B cell (primary cell): ENCODE measurements around the gene MALRD1. TPM values are rescaled to one million over a fixed set of nuclear protein-coding genes. Genes with fewer than 3 reads are reported as not detected.

ENCODE experiments used
- ATAC-seq: fragments of 200-7000 bp; cut with Tn5 transposase; one replicate; pipeline ENCODE4 v1.10.0; 2021; ENCODE audit warnings: low read depth, mild to moderate bottlenecking, moderate number of reproducible peaks, moderate library complexity
- CTCF ChIA-PET: fragments of 350-600 bp; sonication (Branson Sonifier 250); formaldehyde crosslinking; loops from one replicate; lab custom pipeline; 2021; ENCODE audit warnings: antibody characterized with exemption, inconsistent platforms; lab: Charles Lee
- POLR2A ChIA-PET: fragments of 350-600 bp; sonication (Branson Sonifier 250); formaldehyde crosslinking; loops from one replicate; lab custom pipeline; 2021; ENCODE audit warnings: antibody characterized with exemption; lab: Charles Lee
- DNase-seq: peaks from one replicate; pipeline ENCODE4 v3.0.0; 2013
- H2AFZ ChIP-seq: 2 replicates; pipeline ENCODE4 v1.6.1; 2012; ENCODE audit warnings: mild to moderate bottlenecking, low read depth, low read length; ENCODE audit not compliant: insufficient read depth, poor library complexity, severe bottlenecking
- H3K27ac ChIP-seq, 2 donors: 1 replicate in 1 of 2; 2 replicates in 1 of 2; pipeline ENCODE4 v1.5.1; 2012 to 2013; ENCODE audit warnings: low read length in 2 of 2, mild to moderate bottlenecking in 2 of 2, moderate library complexity in 1 of 2
- H3K27me3 ChIP-seq, 4 experiments: fragments of 200-600 bp in 1 of 4; sonication (generic) in 1 of 4; replicated peaks in 1 of 4; 1 replicate in 2 of 4; 2 replicates in 2 of 4; pipeline versions ENCODE4 v1.6.1 to v1.7.0; 2013 to 2016; ENCODE audit warnings: low read length in 3 of 4, mild to moderate bottlenecking in 2 of 4, mixed read lengths in 1 of 4, moderate library complexity in 1 of 4; ENCODE audit not compliant: insufficient read depth in 4 of 4, control insufficient read depth in 3 of 4; ENCODE audit errors: control extremely low read depth in 1 of 4
- H3K36me3 ChIP-seq, 2 experiments: replicated peaks in 1 of 2; 1 replicate in 1 of 2; 2 replicates in 1 of 2; pipeline versions ENCODE4 v1.6.1 to v1.7.1; 2013; ENCODE audit warnings: low read length in 1 of 2; ENCODE audit not compliant: insufficient read depth in 2 of 2, control insufficient read depth in 1 of 2; ENCODE audit errors: control extremely low read depth in 1 of 2, extremely low read depth in 1 of 2
- H3K4me1 ChIP-seq, 2 donors: fragments of 200-600 bp in 1 of 2; sonication (generic) in 1 of 2; 1 replicate in 1 of 2; 2 replicates in 1 of 2; pipeline versions ENCODE4 v1.5.1 to v1.6.1; 2013 to 2017; ENCODE audit warnings: low read length in 2 of 2; ENCODE audit not compliant: control insufficient read depth in 2 of 2, insufficient read depth in 2 of 2
- H3K4me2 ChIP-seq: replicated peaks from 2 replicates; pipeline ENCODE3; 2012; ENCODE audit warnings: mild to moderate bottlenecking, low read depth, low read length; ENCODE audit not compliant: poor library complexity, severe bottlenecking
- H3K4me3 ChIP-seq, 5 experiments: fragments of 200-600 bp in 1 of 5; sonication (generic) in 1 of 5; 1 replicate in 3 of 5; 2 replicates in 2 of 5; pipeline versions ENCODE4 v1.5.1 to v1.7.0; 2011 to 2016; ENCODE audit warnings: low read length in 4 of 5, mild to moderate bottlenecking in 4 of 5, low read depth in 2 of 5, control low read depth in 1 of 5, moderate library complexity in 1 of 5; ENCODE audit not compliant: insufficient read depth in 1 of 5; ENCODE audit errors: control extremely low read depth in 1 of 5, extremely low read depth in 1 of 5
- H3K79me2 ChIP-seq: fragments of 200-600 bp; sonication (generic); one replicate; pipeline ENCODE4 v1.6.0; 2016; ENCODE audit warnings: low read length; ENCODE audit not compliant: control insufficient read depth, insufficient read depth
- H3K9ac ChIP-seq: fragments of 200-600 bp; sonication (generic); 2 replicates; pipeline ENCODE4 v1.6.1; 2017; ENCODE audit warnings: mild to moderate bottlenecking, low read length, moderate library complexity
- H3K9me3 ChIP-seq, 3 donors: one replicate each; pipeline versions ENCODE4 v1.6.1 to v1.7.1; 2013; ENCODE audit warnings: low read length in 2 of 3; ENCODE audit not compliant: control insufficient read depth in 2 of 3, insufficient read depth in 1 of 3; ENCODE audit errors: control extremely low read depth in 1 of 3
- H4K20me1 ChIP-seq: 2 replicates; pipeline ENCODE4 v1.6.0; 2012; ENCODE audit warnings: mild to moderate bottlenecking, low read length; ENCODE audit not compliant: insufficient read depth, control insufficient read depth, poor library complexity, severe bottlenecking
- H3K27ac Mint-ChIP-seq: one replicate; pipeline ENCODE4 v1.8.0; 2021; ENCODE audit warnings: mixed read lengths
- H3K27me3 Mint-ChIP-seq: one replicate; pipeline ENCODE4 v1.8.0; 2021; ENCODE audit warnings: mixed read lengths
- H3K4me1 Mint-ChIP-seq: one replicate; pipeline ENCODE4 v1.8.0; 2021; ENCODE audit warnings: mixed read lengths
- H3K4me3 Mint-ChIP-seq: one replicate; pipeline ENCODE4 v1.8.0; 2021; ENCODE audit warnings: mixed read lengths
- H3K9me3 Mint-ChIP-seq: one replicate; pipeline ENCODE4 v1.8.0; 2022; ENCODE audit warnings: mixed read lengths; ENCODE audit not compliant: insufficient read depth
- CTCF ChIP-seq: fragments of 200-600 bp; IDR thresholded peaks from one replicate; pipeline ENCODE4 v1.8.0; 2022; ENCODE audit warnings: antibody characterized with exemption, mild to moderate bottlenecking
- EZH2 ChIP-seq: IDR thresholded peaks from 2 replicates; pipeline ENCODE4 v1.6.1; 2012; ENCODE audit warnings: borderline replicate concordance, low read depth, mild to moderate bottlenecking, moderate library complexity, low read length; ENCODE audit not compliant: insufficient read depth, poor library complexity, severe bottlenecking
- WGBS: methylation state at CpG from one replicate; pipeline ENCODE4 v1.1.5; 2013; ENCODE audit warnings: missing lambda C conversion rate; ENCODE audit not compliant: insufficient coverage; 5-methylcytosine and 5-hydroxymethylcytosine counted together
- intact Hi-C: fragments of 100-400 bp; cut with micrococcal nuclease; formaldehyde crosslinking; loops from one replicate; pipeline ENCODE4 v1.10.0; 2022
- polyA plus RNA-seq: library from polyadenylated mRNA; depleted of rRNA; stranded (reverse); fragments of >200 nt; gene quantifications from 2 replicates; pipeline ENCODE4 v1.2.3, GENCODE V29; 2012
- total RNA-seq, 2 donors: library from RNA; stranded (reverse); fragments of 120-200 nt in 1 of 2; gene quantifications; 1 replicate in 1 of 2; 2 replicates in 1 of 2; pipeline versions ENCODE4 v1.2.3 to v1.2.4, GENCODE V29; 2013 to 2022

MALRD1 gene
- total and polyA plus RNA-seq, 2 donors (not counting 1 experiment from before 2014, with no cell fraction given): not detected

DNA sequence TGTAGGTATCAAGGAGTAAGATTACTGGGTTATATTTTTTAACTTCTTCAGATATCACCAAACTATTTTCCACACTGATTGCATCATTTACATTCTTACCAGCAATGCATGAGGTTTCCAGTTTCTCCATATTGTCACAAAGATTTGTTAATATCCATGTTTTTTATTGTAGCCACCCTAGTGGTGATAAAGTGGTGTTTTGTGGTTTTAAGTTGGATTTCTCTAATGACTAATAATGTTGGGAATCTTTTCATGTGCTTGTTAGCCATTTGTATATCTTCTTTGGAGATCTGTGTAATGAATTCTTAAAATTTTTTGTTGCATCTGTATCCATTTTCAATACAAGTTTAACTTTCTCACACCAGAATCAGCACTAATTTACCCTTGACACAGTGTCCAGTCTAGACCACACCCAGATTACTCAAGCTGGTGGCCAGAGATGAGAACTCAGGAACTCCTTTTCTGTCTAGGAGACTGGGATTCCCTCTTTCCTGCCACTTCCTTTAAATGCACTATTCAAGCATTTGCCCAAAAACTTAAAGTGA lies 700.7 kb downstream of the MALRD1 start:
- no peak for ATAC-seq
- Histone ChIP-seq H4K20me1 (no peaks in the 10 kb centered on the region), H3K4me3 (no peak overlapping the region), H3K4me2 (no peak overlapping the region), H3K27ac (no peak overlapping the region), H3K9me3 (no peaks in the 10 kb centered on the region), H3K9ac (no peak overlapping the region), H3K4me1 (no peaks in the 10 kb centered on the region), H3K36me3 (no peaks in the 10 kb centered on the region), H3K79me2 (no peaks in the 10 kb centered on the region), H3K27me3 (no peaks in the 10 kb centered on the region), H2AFZ (no peak overlapping the region)
- H3K4me1 Mint-ChIP-seq: no peaks in the 10 kb centered on the region
- H3K9me3 Mint-ChIP-seq: peaks cover 3% of the 10 kb centered on the region
- no peaks in the 10 kb centered on the region for H3K27me3 Mint-ChIP-seq
- no peak overlapping the region for H3K27ac Mint-ChIP-seq
- ChIA-PET POLR2A (no interaction called here), CTCF (no interaction called here)
- intact Hi-C loops: no loop called here
- DNase-seq: no peak
- no peak overlapping the region for H3K4me3 Mint-ChIP-seq
- no peak for TF ChIP-seq EZH2
- no peak for TF ChIP-seq CTCF

DNA sequence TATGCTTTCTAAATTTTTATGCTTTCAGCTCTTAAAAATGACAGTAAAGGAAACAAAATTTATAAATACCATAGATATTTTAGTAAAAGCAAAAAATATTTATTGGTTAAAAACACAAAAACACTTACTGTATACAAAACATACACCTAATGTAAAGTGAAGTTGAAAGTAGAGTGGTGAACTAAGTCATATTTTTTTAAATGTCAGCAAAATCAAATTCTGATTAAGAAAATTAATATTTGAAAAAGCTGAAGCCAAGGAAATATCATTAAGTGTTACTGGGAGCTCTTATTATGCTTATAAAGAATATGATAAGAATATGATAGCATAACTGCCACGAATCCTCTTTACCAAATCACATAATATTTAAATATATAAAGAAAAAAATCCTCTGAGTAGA lies 702.4 kb downstream of the MALRD1 start:
- Histone ChIP-seq H2AFZ (no peak overlapping the region), H3K4me1 (no peaks in the 10 kb centered on the region), H3K27me3 (no peaks in the 10 kb centered on the region), H3K27ac (no peak overlapping the region), H3K36me3 (no peaks in the 10 kb centered on the region), H3K9ac (no peak overlapping the region), H3K9me3 (no peaks in the 10 kb centered on the region), H3K4me2 (no peak overlapping the region), H4K20me1 (no peaks in the 10 kb centered on the region), H3K79me2 (no peaks in the 10 kb centered on the region), H3K4me3 (no peak overlapping the region)
- Mint-ChIP-seq H3K27ac (no peak overlapping the region), H3K4me3 (no peak overlapping the region), H3K27me3 (no peaks in the 10 kb centered on the region), H3K9me3 (no peaks in the 10 kb centered on the region), H3K4me1 (no peaks in the 10 kb centered on the region)
- DNase-seq (no peak), ATAC-seq (no peak)
- CTCF ChIA-PET: no interaction called here
- TF ChIP-seq EZH2 (no peak), CTCF (no peak)
- POLR2A ChIA-PET: no interaction called here
- intact Hi-C loops: no loop called here
- WGBS: no CpG with 5 or more reads among the region's 1 CpG
